ENCODE data around the gene POLR1F.

The POLR1F gene

DNA sequence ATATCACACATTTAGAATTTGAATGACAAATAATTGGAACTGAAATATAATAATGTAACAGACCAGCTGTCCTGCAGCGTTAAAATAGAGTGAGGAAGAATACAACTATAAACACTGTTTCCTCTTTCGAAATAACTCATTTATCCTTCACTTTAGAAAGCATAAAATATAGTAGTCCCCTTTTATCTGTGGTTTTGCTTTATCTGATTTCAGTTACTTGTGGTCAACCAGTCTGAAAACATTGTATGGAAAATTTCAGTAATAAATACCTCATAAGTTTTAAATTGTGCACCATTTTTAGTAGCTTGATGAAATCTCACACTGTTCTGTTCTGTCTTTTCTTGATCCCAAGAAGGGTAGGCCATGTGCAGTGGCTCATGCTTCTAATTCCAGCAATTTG, 31.7 kb downstream of the POLR1F start:
- DNase-seq (ENCODE audit: low read depth in 3 of 3, low spot score in 1 of 3): no peak

DNA sequence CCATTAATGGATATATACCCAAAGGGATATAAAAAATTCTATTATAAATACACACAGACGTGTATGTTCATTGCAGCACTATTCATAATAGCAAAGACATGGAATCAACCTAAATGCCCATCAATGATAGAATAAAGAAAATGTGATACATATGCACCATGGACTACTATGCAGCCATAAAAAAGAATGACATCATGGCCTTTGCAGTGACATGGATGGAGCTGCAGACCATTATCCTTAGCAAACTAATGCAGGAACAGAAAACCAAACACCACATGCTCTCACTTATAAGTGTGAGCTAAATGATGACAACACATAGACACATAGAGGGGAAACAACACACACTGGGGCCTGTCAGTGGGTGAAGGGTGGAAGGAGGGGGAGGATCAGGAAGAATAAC, 33.0 kb downstream of the POLR1F start:
- DNase-seq (ENCODE audit: low read depth in 3 of 3, low spot score in 1 of 3): no peak

DNA sequence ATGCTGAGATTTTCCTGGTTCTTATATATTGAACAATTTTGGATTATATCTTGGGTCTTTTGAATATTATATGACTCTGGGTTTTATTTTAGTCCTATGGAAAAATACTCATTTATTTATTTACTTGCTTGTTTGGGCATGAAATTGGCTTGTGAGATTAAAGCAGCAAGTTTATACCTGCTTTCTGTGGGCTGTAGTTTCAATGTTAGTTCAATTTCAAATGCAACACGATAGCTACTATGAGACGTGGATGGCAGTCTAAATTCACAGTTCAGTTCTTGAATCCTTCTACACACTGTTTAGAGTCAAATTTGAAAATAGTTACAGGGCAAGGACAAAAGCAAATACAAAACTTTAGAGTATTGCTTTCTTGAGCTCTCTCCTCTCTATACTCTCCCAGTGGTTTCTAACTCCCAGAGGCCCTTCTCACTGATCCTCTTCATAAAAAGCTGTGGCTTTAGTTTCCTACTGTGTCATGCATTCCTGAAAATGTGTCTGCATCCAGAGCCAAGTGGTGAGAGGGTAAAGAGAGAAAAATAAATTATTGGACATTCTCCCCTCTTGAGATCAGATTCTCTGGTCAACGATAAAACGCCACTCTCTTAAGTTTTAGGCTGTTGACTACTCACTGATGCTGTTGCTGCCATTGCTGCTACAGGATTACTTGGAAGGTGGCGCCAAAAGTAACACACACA, 34.4 kb downstream of the POLR1F start:
- no peak for DNase-seq (ENCODE audit: low read depth in 3 of 3, low spot score in 1 of 3)

DNA sequence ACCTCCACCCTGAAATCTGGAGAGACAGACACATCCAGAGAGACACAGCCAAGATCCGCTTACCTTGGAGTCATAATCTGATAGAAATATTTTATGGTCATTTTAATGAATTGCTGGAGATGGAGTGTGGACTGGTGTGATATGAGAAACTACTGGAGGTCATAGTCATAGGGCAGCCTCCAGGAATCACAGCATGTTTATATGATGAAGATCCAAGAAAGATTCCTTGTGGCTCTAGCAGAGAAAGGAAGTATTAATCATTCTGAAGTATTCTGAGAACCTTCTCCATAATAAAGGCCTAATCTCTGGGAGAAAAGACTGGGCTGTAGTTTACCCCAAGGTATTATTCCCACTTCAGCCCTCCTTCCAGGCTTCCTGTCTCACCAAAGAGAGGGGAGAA, 38.0 kb downstream of the POLR1F start:
- no peak for DNase-seq (ENCODE audit: low read depth in 3 of 3, low spot score in 1 of 3)

DNA sequence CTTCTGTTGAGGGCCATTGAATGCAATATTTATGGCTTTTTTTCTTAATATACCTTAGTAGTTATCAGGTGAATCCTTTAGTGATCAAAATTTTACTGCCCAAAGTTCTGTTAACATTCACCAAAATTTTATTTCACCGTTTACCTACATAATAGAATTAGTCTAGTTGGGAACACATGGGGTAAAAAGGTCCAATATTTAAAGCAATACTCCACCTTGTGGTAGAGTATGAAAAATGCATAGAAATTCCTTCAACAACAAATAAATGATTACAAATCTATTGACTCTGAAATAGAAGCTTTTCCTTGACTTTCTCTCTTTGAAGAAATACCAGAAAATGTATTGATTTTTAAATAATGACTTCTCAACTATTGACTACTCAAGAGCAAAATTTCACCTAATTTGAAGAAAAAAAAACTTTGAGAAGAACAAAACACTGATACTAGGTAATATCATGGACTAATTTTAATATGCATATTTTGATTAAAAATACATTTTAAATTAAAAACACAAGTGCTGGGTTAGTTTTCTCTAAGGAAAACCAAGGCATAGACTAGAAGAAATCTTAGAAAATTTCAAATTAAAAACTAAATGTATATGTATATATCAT, 43.3 kb downstream of the POLR1F start:
- no peak for DNase-seq (ENCODE audit: low read depth in 3 of 3, low spot score in 1 of 3)

DNA sequence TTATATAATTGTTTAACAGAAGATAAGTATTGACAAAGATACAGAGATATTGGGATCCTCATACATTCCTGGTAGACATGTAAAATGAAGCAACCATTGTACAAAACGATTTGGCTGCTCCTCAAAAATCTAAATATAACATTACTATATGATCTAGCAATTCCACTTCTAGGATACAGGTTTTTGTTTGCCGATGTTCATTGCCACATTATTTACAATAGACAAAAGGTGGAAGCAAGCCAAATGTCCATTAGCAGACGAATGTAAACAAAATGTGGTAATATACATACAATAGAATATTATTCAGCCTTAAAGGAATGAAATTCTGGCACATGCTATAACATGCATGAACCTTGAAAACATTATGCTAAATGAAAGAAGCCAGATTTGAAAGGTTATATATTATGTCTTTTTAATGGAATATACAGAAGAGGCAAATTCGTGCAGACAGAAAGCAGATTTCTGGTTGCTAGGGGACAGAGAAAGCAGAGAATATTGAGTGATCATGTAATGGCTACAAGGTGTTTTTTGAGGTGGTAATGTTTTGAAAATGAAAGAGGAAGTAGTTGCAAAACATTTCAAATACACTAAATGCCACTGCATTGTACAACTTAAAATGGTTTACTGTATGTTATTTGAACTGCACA, 44.9 kb downstream of the POLR1F start:
- no peak for DNase-seq (ENCODE audit: low read depth in 3 of 3, low spot score in 1 of 3)

DNA sequence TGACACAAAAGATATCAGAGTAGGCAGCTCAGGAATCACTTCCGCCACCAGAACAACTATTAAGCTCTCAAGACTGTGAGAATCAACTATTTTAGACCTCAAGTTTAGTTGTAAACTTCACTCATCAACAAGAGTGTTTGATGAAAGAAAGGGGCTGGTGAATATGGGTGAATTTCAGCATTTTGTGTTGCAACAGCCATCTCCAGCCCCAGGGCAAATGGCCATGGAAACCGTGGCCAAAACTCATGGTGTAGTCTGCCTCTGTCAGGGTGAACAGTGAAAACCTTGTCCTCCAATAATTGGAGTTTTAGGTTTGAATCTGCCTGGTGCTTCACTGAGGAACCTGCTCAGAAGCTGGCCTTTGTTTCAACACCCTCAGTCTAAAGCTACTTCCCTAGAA, 60.0 kb downstream of the POLR1F start:
- no peak for DNase-seq (ENCODE audit: low read depth in 3 of 3, low spot score in 1 of 3)

All from stimulated activated CD4-positive, alpha-beta T cell treated with anti-CD3 and anti-CD28 coated beads, TNF-alpha, amount 100 ng/mL, for 1 hour (primary cell).